GM19455 (cell line): Measurements from ENCODE around the gene SYNJ2.

Source experiments
- ATAC-seq: cut with Tn5 transposase; IDR thresholded peaks from one replicate; pipeline ENCODE4 v1.9.1; 2021; ENCODE audit not compliant: unreplicated experiment

Gene SYNJ2

DNA sequence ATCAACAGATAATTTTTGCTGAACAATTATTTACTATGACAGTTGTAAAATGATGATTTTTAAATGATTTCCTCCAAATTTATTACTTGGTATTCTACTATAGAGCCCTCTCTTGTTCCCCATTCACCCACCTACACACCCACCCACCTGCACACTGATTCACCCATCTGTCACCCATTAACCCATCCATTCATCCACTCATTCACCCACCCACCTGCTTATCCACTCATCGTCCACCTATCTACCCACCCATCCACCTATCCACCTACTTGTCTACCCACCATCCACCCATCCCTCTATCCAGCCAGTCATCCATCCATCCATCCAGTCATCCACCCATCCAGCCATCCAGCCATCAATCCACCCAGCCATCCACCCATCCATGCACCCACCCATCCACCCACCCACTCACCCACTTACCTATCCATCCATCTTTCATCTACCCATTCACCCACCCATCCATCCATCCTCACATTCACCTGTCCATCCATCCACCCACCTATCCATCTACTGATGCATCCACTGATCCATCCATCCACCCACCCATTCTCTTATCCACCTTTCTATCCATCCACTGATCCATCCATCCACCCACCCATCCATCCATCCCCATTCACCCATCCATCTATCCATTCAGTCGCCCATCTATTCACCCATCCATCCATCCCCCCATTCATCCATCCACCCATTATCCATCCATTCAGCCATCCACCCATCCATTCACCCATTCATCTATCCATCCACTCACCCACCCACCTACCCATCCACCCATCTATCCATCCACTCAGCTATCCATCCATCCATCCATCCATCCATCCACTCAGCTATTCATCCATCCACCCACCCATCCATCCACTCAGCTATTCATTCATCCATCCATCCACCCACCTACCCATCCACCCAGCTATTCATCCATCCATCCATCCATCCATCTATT, 72.0 kb downstream of the SYNJ2 start:
- no peak for ATAC-seq

DNA sequence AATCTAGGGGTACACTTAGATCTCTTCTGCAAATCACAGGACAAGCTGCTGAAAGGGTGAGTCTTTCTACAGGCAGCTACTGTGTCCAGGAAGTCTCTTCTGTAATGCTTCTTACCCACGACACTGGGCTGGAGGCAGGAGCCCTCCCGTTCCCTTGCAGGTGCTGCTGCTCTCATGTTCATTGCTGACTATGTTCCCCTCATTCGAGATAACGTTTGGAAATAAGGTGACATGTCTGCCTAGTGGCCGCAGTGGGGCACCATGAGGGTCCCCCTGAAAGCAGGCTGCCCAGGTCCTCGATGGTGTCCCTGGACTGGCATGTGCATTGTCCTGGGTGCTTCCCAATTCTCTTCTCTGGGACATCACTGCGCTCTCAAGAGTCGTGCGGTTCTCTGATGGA, 74.7 kb downstream of the SYNJ2 start:
- no peak for ATAC-seq

DNA sequence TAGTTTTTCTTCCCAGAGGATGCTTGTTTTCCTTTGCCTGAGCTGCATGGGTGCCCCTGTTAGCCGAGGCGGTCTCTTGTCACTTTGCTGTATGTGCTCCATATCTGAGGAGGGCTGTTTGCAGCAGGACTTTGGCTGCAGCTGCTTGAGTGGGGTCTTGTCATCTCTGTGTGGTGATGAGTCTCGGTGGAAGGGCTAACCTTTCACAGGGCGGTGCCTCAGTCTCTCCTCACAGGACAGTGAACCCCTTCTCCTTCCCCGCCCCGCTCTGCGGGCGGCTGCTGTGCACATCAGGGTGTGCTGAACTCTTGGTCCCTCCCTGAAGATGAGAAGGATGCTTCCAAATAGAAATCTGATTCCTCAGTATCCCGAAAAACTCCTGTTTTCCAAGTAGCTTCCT, 75.1 kb downstream of the SYNJ2 start:
- ATAC-seq = no peak

DNA sequence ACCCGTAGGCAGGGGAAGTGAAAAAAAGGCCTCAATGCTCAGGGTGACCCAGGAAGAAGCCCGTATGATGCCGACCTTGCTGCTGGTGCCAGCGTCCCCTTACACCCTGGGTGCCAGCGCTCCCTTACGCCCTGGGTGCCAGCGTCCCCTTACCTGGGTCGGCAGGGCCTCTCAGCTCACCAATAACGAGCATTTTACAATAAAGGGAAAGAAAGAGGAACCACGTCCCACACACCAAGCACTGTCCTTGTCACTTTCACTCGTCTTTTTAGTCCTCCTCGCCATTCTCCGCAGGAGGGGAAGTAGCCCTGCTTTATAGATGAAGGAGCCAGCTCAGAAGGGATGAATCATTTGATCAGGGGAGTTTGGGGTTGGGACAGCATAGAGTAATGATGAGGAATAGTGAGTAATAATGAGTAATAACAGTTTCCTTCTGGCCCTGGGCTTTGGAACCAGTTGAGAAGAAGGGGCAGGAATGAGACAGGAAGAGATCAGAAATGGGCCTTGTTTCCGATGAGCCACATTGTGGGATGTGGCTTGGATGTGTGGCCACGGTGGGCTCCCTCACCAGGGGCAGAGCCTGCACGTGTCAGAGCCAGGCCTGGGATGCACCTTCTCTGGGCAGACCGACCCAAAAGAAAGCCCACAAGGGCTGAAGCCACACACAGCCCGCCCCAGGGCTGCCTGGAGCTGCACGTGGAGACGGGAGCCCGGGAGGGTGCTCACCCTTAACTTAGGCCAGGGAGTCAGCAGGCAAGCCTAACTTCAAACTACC, 75.7 kb downstream of the SYNJ2 start:
- no peak for ATAC-seq

DNA sequence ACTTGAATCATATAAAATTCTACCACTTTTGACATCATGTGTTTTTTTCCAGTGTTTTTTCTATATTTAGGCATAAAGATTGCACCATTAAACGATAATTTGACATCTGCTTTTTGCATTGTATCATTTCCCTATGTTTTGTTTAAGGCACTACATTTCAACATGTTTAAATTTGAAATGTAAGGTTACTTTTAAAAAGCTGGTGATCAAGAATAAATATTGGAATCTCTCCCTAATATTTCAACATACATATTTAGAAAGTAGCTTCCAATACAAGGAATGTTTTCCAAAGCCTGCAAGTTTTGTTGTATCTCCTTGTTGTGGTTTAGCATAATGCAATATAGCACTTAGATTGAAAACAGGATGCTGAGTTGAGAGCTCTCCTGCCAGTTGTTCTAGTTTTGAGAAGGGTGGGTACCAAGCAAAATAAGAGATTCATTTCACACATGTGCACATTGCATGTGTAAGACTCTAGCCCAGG, 76.5 kb downstream of the SYNJ2 start:
- no peak for ATAC-seq

DNA sequence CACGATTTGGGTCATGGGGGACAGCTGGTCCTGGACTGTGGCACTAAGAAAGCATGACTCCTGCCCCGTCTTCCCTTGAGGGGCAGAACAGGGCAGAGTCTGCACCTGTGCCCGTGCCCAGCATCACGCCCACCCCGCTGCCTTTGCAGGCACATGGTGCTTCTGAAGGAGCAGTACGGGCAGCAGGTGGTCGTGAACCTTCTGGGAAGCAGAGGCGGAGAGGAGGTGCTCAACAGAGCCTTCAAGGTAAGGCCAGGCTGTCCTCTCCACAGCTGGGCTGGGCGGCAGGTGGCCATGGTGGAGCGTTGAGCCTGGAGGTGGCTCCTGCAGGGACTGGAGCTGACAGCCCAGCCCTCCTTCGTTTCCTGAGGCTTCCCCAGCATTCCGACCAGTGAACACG, 77.4 kb downstream of the SYNJ2 start:
- no peak for ATAC-seq

DNA sequence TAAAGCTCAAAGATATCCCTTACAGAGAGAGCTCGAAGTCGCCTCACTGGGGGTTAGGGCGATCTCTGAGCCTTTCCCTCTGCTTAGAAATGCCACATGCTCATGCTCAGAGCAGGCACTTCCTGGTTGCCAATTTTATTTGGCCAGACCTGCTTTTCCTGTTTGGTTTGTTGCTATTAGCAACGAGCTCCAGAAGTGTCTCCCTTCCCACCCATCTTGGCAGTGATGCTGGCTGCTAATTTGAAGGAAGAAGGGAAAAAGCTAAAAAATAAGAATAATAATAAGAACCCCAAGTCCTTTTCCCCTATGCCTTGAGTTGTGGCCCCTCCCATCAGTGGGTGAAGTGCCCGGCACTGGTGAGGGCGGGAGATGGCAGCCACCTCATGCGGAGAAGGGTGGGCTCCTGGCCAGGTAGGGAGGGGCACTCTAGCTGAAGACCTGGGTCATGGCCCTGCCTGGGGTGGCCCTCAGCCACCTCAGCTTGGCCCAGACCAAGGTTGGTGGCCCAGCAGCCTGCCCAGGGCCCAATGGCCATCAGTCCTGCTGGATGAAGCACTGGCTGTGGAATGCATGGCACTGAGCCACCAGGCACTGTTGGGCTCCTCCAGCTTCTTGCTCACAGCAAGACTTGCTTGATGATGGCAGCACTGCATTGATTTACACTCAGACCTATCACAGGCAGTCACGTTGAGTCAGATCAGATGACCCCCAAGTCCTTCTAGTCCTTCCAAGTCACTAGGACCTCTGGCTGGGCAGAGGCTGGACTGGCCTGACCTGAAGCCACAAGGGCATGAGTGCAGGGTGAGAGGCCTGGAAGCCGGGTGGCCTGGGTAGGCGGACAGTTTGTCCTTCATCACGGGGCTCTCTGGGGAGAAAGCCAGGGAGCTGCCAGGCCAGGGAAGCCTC, 79.0 kb downstream of the SYNJ2 start:
- no peak for ATAC-seq

DNA sequence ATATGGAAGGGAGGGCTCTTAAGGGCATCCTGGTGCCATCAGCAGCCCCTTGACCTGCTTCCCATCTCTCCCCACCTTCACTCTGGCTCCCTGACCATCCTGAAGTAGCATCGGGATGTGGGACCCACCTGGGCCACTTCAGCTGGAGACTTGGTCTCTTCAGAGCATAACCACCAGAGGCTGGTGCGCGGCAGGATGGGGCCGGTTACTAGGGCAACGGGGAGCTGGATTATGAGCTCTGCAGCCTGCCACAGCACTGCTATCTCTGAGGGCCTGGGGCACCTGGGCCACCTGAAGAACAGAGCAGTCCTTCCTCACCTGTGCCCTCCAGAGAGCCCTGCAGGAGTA, 79.7 kb downstream of the SYNJ2 start:
- no peak for ATAC-seq

DNA sequence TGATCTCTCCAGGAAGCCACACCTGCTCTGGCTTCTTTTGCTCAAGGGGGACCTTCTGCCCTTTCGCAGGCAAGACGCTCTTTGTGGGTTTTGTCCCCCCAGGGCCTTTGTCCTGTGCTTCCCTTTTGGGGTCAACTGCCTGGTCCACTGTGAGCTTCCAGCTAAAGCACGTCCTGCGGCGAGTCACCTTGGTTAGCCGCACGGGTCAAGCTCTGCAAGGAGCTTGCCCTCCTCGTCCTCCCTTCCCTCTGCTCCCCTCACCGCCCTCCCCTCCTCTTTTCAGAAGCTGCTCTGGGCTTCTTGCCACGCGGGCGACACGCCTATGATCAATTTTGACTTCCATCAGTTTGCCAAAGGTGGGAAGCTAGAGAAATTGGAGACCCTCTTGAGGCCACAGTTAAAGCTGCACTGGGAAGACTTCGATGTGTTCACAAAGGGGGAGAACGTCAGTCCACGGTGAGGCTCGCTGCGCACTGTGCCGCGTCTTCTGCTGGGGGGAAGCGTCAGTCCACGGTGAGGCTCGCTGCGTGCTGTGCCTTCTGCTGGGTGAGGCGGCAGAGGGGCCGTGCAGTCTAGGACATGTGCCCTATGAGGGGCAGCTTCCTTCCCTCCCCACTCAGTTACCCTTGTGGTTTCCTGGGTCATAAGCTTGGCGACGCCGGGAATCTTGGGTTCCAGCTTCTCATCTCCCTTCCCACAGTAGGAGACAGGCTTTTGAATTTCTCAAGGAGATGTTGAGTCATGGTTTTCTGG, 80.2 kb downstream of the SYNJ2 start:
- no peak for ATAC-seq

DNA sequence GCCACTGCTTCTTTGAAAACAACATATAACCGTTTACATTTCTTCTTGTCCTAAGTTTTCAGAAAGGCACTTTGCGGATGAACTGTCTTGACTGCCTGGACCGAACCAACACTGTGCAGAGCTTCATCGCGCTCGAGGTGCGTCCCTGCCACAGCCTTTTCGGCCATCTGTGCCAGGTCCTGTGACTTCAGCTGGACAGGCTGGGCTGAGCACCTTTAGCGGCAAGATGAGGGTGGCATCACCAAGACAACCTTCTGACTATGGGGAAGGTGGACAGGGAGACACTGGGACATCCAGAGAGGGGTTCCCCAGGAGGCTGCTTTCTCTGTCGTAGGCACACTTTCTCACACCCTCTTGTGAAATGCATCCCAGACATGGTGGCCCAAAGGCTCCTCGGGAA, 82.1 kb downstream of the SYNJ2 start:
- ATAC-seq = no peak

DNA sequence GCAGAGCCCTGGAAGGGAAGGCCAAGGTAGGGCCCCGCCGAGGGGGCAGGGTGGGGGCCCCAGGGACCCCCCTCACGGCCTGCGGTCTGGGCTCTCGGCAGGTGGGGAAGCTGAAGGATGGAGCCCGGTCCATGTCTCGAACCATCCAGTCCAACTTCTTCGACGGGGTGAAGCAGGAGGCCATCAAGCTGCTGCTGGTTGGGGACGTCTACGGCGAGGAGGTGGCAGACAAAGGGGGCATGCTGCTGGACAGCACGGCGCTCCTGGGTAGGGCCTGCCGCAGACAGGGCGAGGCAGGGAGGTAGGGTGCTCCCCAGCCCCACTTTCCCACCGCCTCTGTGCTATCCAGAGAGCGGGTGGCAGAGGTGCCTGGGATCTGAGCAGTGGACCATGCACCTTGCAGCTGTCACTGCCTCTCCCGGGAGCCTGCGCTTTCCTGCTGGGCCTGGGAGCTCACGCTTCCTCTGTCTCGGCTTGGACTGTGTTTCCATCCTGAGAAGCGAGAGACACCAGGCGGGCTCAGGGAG, 83.1 kb downstream of the SYNJ2 start:
- no peak for ATAC-seq

DNA sequence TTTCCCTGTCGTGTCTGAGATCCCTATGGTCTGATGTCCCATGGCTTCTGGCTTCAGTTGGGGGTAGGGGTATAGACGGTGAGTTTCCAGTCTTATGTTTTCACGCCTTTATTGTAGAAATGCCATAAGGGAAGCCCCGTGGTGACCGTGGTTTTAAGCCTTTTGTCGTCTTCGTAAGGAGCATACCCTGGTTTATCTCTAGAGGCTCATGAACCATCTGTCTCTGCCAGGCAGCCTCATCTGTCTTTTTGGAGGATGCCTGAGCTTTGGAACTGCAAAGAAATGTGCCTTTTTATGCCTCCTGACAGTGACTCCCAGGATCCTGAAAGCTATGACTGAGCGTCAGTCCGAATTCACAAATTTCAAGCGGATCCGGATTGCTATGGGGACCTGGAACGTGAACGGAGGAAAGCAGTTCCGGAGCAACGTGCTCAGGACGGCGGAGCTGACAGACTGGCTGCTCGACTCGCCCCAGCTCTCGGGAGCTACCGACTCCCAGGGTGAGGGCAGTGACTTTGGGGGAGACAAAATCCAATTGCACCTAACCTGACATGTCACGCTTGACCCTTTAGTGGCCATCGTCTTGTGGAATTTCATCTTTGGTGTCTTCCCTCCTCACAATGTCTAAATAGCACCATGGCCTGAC, 84.6 kb downstream of the SYNJ2 start:
- ATAC-seq = no peak

DNA sequence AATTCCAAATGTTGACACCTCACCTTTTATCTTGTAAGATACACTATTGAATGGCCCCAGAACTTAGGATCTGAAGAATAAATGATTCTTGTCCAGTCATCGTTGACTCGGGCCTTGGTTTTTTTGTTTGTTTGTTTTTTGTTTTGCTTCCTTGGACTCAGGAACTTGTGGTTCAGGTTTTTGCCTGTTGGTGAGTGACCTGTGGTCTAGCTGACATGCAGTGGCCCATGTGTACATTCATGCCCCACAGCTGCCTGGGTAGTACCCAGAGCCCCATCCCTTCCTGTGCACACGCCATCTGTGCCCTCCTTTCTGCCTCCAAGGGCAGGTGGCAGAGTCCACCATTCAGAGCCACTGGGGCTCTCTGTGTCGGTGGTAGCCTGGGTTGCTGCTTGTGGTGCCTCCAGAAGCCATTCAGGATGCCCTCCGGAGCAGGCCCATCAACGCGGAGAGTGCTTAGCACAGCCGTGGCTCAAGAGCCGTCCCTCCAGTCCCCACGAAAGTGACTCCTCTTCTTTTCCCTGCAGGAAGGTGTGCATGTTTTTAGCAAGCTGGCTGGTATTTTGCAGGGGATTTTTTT, 85.9 kb downstream of the SYNJ2 start:
- ATAC-seq = no peak

DNA sequence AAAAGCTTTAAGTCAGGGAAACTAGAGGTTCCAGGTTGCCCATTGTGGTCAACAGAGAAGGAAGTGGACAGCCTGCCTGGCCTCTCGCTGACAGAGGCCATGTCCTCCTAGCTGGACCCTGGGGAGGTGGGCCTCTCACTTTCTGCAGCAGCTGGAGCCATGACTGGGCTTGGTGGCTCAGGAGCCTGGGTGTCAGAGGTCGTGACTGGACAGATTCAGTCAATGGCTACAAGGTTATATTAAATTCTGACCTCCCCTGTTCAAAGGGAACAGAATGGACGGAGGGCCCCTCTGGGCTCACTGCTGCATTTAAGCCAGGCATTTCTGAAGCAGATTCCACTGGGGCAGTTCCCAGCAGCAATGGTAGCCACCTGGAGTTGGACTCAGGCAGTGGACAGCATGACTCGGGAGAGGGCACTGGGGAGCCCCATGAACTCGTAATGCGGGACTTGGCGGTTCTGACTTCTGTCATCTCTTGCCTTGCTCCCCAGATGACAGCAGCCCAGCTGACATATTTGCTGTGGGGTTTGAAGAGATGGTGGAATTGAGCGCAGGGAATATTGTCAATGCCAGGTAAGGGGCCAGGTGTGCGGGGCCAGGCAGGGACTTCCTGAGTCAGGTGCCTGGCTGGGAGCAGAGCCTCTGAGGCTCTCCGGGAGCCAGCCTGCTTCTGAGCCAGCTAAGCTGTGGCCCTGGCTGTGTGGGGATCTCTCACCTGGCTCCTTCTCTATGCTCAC, 86.7 kb downstream of the SYNJ2 start:
- ATAC-seq = no peak

DNA sequence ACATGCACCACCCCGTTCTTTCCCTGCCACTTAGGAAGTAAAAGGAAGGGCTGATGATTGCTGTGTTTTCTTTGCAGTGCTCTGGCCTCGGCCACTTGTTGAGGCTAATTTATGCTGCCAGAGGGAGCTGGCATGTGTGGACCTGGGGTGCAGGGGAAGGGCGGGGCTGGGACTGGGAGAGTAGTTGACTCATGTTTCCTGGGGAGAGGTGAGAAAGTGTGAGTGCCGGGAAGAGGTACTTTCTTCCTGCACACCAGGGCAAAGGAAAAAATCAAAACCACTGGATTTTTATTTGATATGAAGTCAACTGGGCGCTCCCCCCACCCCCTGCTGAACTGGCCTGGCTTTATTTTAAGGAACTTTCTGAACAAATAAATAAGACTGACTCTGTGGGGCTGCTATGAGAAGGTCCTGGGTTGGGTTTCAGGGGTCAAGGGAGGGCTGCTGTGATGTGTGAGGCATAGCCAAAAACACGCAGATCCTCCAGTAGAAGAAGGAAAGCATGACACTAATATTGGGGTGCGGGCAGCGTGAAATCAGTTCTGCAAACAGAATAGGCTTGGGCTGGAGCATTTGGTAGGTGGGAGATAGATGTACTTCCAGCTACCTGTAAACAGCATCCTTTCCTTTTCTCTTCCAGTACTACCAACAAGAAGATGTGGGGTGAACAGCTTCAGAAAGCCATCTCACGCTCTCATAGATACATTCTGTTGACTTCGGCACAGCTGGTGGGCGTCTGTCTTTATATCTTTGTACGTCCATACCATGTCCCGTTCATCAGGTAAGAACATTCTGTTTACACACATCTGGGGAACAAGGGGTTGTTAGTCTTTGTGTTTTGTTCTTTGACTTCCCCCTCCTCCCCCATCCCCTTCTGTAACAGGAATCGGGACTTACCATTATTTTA, 87.5 kb downstream of the SYNJ2 start:
- no peak for ATAC-seq

DNA sequence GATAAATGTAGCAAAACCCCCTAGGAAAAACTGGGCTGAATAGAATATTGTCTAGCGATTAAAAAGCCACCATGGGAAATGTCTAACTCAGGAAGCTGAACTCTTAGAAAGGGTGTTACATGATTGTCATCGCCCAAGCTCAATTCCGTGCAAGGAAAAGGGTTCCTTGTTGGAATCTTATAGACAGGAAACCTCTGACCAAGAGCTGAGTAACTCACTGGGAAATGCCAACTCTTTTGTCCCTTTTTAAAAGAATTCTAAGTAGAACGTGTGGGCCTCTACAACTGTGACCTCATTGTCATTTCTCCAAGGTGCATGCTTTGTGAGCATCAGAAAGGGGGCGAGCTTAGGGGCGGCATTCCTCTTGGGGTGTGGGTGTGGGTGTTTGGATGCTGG, 88.1 kb downstream of the SYNJ2 start:
- ATAC-seq = no peak

DNA sequence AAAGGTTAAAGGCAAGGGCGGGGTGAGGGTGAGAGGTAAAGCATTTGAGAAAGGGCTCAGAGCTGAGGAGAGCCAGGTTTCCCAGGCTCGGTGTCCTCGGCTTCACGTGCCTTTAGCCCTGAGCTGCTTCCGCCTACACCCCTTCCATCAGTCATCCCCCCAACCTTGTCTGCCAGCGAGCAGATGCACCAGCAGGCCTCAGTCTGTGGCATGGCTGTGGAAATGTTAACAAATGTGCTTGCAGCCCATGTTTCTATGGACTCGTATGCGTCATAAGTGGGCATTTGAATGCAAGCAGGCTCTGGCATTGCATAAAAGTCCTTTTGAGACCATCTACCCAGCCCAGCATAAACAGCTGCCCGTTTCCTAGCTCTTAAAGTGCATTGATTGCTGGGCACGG, 88.8 kb downstream of the SYNJ2 start:
- no peak for ATAC-seq
